Stimulated activated CD8-positive, alpha-beta memory T cell treated with anti-CD3 and anti-CD28 coated beads, Interleukin-4, amount 100 ng/mL, for 48 hours (primary cell): Measurements from ENCODE around the gene RPS16.

ENCODE experiments used
- DNase-seq: peaks from one replicate; pipeline ENCODE4 v3.0.0-alpha.2; 2020

RPS16 gene

GRCh38 chr19:39405958-39406655 lies 29.6 kb downstream of the RPS16 start:
- peak; percentile 91 for DNase-seq

- DNase-seq = no peak
Observed at GRCh38 chr19:39405261-39405957, 30.3 kb downstream of the RPS16 start.

- DNase-seq = peak; percentile 96
Observed at GRCh38 chr19:39403331-39404312, 32.1 kb downstream of the RPS16 start.

- DNase-seq = peak; percentile 92
Observed at GRCh38 chr19:39402346-39403300, 33.1 kb downstream of the RPS16 start.

GRCh38 chr19:39401549-39402345 lies 34.0 kb downstream of the RPS16 start:
- DNase-seq = peak; percentile 88

GRCh38 chr19:39401070-39401548 lies 34.6 kb downstream of the RPS16 start:
- DNase-seq = no peak

GRCh38 chr19:39400061-39400460 lies 35.7 kb downstream of the RPS16 start:
- no peak for DNase-seq

GRCh38 chr19:39399668-39400050 lies 36.1 kb downstream of the RPS16 start:
- DNase-seq = no peak

- DNase-seq = peak; percentile 73
Observed at GRCh38 chr19:39398297-39398864, 37.4 kb downstream of the RPS16 start.

GRCh38 chr19:39397360-39398296 lies 38.1 kb downstream of the RPS16 start:
- DNase-seq = peak; percentile 98

- peak; percentile 94 for DNase-seq
Observed at GRCh38 chr19:39390751-39391437, 44.9 kb downstream of the RPS16 start, which contains the start of the genes MED29 and PAF1. MED29 (plus strand) TSS chr19:39391378; CDS start chr19:39391423, 45 bp downstream. PAF1 (minus strand) TSS chr19:39391106; CDS start chr19:39390864, 242 bp downstream.

GRCh38 chr19:39390451-39390750 lies 45.3 kb downstream of the RPS16 start:
- no peak for DNase-seq

- no peak for DNase-seq
Observed at GRCh38 chr19:39389631-39390414, 45.9 kb downstream of the RPS16 start.

GRCh38 chr19:39388657-39389056 lies 47.1 kb downstream of the RPS16 start:
- DNase-seq = no peak

GRCh38 chr19:39386557-39386956 lies 49.2 kb downstream of the RPS16 start:
- no peak for DNase-seq

GRCh38 chr19:39385629-39386411 lies 49.9 kb downstream of the RPS16 start:
- DNase-seq = no peak
